Inflammatory macrophage (primary cell): ENCODE results near the gene SOX14.

ENCODE experiments used
- DNase-seq, 2 donors: peaks; one replicate each; pipeline ENCODE4 v3.0.0-alpha.2; 2020 to 2022
- total RNA-seq, 18 experiments: gene quantifications; one replicate each; lab custom pipeline; 2026; ENCODE audit warnings: mixed read lengths in 6 of 18, inconsistent platforms in 2 of 18; lab: John Stamatoyannopoulos, UW

SOX14 gene
- total RNA-seq, result 0 to 0.07 (median 0) reads per million in 18 experiments

- DNase-seq, result no peak
Observed at GRCh38 chr3:137764001-137764433, at the start of gene SOX14. TSS of gene SOX14 (plus strand) at chr3:137764315. CDS start at chr3:137764785, 470 bp downstream.

DNA sequence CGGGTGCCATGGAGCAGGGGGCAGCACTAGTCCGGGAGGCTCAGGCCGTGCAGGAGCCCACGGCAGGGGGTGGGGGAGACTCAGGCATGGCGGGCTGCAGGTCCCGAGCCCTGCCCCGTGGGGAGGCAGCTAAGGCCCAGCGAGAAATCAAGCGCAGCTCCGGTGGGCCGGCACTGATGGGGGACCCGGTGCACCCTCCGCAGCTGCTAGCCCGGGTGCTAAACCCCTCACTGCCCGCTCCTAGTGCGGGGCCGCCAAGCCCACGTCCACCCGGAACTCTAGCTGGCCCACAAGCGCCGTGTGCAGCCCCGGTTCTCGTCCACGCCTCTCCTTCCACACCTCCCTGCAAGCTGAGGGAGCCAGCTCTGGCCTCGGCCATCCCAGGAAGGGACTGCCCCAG lies 49.6 kb upstream of the SOX14 start:
- no peak for DNase-seq

GRCh38 chr3:137724240-137724639 lies 39.9 kb upstream of the SOX14 start:
- no peak for DNase-seq

GRCh38 chr3:137737208-137737607 lies 26.9 kb upstream of the SOX14 start:
- no peak for DNase-seq

GRCh38 chr3:137738710-137739109 lies 25.4 kb upstream of the SOX14 start:
- no peak for DNase-seq

DNA sequence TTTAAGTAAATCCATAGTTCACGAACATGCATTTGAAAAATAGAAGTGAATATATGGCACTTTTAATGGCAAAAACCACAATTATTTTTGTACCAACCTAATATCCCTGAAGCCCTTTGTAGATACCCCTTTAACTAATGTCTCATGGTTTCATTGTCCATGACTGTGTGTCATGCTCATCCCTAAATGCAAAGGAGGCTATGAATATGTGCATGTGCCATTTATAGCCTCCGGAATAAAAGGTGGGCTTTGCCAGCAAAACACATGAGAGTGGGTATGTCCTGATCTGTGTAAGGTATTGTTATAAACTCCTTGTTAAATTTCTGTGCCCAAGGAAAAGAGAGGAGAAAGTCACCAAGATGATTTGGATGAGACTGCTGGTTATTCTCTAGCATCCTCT lies 20.5 kb upstream of the SOX14 start:
- no peak for DNase-seq

DNA sequence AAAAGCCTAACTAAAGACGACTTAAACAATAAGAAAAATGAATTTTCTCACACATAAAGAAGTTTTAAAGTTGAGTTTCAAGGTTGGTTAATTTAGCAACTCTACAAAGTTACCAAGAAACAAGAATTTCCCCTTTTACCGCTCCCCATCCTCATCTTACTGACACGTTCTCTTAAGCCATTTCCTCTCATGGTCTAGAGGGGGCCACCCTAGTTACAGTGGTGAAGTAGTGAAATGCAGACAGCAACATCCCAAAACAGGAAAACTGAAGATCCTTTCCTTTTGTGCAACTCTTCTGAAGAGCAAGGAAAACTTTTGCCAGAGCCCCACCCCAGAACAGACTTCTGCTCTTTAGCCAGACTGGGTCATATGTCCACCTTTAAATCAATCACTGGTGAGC lies 17.3 kb upstream of the SOX14 start:
- DNase-seq, result no peak

- DNase-seq, result no peak
Observed at GRCh38 chr3:137759505-137759904, 4.6 kb upstream of the SOX14 start.

- DNase-seq, result no peak
Observed at GRCh38 chr3:137760341-137761098, 3.6 kb upstream of the SOX14 start.

- DNase-seq, result no peak
Observed at GRCh38 chr3:137761099-137761562, 3.0 kb upstream of the SOX14 start.

- DNase-seq, result no peak
Observed at GRCh38 chr3:137761563-137762503, 2.3 kb upstream of the SOX14 start.

DNA sequence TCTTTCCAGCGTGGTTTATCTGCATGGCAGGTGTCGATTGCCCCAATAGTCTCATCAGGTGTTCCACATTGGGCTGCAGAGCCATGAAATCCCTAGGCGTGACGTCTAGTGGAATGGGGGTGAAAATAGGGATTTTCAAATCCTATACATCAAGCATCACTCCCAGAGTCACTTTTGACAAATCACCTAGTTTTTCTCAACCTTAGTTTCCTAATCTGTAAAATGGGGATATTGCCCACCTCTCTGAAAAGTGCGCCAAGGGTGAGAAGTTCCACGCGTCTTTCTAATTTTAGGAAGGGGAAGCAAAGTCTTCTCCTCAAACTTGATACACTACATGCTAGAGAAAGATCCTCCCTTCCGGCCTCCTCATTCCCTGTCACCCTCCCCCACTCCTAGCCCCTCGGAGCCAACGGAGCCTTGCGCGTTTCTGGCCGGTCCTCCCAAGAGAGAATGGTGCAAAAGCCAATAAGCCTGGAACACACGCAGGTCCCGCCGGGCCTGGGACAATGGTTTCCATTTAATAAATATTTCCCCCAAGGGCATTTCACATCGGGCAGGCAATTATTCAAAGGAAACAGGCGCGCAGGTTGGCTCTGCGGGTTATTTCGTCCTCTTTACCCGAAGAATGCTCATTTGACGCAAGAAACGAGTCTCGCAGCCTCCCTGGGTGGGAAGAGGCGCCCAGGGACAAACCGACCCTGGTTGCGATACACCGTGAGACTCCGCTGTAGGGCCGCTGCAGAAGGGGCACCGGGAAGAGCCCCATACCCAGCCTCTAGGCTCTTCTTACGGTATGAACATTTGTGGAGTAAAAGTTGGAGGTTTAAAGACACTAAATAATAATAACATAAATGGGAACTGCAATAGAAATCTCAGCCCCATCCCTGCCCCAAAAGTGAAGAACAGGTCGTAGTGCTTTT lies 1.2 kb upstream of the SOX14 start:
- no peak for DNase-seq

- DNase-seq, result no peak
Observed at GRCh38 chr3:137763594-137763938, 549 bp upstream of the SOX14 start.

GRCh38 chr3:137764563-137765309 lies 621 bp downstream of the SOX14 start:
- DNase-seq, result no peak

GRCh38 chr3:137765310-137766033 lies 1.4 kb downstream of the SOX14 start:
- no peak for DNase-seq

DNA sequence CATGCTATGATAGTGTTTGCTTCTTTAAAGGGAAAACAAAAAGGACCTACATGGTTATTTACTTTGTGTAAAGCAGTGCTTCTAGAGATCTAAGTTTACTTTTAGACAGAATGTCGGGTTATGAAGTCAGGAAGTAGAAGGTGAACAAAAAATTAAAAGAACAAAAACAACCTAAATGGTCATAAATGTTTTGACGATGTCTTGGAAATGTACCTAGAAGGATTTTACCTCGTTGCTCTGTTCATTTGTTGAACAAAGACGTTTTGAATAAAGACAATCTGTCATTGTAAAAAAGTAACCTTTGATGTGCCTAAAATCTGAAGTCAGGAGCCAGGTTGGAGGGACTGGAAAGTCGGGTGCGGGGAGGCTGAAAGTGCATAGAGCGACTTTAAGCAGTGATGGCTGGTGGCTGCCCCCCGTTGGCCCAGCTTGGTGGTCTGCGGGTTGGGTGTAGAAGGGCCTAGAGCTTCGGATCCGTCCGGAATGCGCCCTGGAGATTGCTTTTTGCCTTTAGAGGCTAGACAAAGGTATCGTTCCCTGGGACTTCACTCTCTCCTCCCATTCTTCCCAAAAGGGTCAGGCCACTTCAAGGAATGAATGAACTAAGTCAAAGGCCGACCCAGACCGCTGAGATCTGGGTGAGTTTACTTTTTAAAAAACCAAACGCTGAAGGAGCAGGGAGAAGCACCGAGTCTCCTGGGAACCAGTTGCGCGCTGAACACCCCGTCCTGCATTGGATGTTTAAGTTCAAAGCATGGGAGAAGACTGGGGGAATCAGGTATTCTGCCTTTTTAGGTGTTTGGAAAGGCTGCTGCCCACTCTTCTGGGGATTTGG lies 2.1 kb downstream of the SOX14 start:
- no peak for DNase-seq

GRCh38 chr3:137766876-137767537 lies 2.9 kb downstream of the SOX14 start:
- no peak for DNase-seq

GRCh38 chr3:137767538-137768360 lies 3.6 kb downstream of the SOX14 start:
- DNase-seq, result no peak
